GM10847 (cell line): ENCODE data around the gene GOSR2.

Experiments used
- POLR2A ChIP-seq: IDR thresholded peaks from 2 replicates; pipeline ENCODE4 v1.6.1; 2011; ENCODE audit not compliant: insufficient read length; ENCODE audit errors: extremely low read depth

The GOSR2 gene

GRCh38 chr17:46968896-46969295, 45.9 kb downstream of the GOSR2 start:
- TF ChIP-seq POLR2A = no peak

GRCh38 chr17:46971647-46972300, 48.8 kb downstream of the GOSR2 start:
- TF ChIP-seq POLR2A = no peak

GRCh38 chr17:46972346-46972745, 49.4 kb downstream of the GOSR2 start:
- no peak for TF ChIP-seq POLR2A

GRCh38 chr17:46974086-46974485, 51.1 kb downstream of the GOSR2 start:
- no peak for TF ChIP-seq POLR2A

GRCh38 chr17:46975287-46975686, 52.3 kb downstream of the GOSR2 start:
- no peak for TF ChIP-seq POLR2A

DNA sequence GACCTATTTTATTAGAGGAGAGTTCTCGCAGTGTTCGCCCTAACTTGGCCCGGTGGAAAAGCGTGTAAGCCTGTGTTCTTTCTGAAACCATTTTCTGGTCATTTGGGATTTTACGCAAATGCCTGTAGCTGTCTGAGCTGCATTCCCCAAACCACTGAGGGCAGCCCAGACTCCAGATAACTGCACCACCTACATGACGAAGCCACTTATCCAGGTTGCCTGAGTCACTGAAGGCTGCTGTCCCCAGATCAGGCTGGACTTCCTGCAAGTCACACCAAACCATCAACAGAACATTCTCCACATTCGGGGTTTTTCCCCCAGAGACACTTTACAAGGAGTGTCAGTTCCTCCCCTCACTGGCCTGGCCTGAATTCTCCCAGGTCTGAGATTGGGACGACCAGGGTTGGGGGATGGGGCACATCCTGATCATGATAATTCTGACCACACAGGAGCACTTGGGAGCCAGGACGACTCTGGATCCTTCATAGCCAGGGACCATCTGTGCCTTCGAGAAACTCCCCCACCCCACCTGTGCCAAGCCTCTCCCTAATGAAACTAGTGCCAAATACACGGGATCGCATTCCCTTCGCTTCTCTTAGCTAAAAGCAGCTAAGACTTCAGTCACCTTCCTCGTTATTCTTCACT, 53.8 kb downstream of the GOSR2 start:
- no peak for TF ChIP-seq POLR2A

- TF ChIP-seq POLR2A = no peak
These were observed 54.4 kb downstream of the GOSR2 start for GRCh38 chr17:46977348-46977747.

DNA sequence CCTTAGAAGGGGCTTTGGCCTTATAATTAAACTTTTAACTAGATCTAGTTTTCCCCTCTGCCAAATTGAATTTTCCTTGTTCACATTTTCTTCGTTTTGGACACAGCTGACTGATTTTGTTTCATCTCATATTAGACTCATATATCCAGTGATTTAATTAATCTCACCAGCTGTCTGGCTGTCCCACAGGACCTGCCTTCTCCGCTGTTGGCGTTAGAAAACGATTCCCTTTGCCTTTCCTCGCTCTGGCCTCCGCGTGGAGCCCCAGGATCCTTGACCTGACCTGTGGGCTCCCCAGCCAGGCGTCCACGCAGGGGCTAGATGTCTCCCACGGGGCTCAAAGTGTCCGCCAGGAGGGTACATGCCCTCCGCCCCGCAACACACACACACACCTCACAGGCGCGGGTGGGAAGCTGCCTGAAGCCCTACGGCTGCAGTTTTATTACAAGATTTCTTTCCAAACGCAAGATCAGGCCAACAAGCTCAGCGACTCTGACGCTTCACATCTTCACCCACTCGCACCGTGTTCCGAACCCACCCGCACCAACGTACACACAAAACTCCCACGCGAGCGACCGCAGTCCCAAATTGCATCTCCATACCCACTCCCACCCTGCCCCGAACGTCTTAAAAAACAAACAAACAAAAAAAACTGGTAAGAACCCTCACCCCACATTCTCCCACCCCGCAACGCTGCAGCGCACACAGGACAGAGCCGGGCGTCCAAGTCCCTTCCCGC, 55.0 kb downstream of the GOSR2 start:
- TF ChIP-seq POLR2A = no peak

DNA sequence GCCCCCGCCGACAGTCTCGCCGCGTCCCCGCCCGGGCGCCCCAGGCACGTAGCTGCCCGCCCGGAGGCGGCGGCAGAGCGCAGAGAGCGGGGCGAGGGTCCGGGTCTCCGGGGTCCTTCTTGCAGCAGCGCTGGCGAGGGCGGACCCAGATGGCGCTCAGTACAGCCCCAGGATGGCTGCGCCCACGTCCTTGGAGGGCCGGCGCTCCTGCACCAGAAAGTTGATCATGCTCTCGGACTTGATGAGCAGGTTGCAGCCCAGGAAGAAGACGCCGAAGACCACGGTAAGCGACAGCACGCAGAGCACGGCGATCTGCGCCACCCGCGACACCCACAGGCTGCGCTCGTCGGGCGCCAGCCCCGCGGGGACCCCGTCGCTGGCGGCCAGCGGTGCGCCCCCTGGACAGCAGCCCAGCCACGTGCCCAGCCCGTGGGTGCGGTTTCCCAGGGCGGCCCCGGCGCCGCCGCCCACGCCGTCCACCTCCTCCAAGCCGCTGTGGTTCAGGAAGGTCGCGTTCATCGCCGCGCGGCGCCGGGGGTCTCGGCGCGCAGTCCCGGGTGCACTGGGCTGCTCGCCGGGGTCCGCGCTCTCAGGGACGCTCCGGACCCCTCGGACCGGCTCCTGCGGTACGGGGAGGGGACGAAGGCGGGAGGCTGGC, 55.7 kb downstream of the GOSR2 start:
- no peak for TF ChIP-seq POLR2A

DNA sequence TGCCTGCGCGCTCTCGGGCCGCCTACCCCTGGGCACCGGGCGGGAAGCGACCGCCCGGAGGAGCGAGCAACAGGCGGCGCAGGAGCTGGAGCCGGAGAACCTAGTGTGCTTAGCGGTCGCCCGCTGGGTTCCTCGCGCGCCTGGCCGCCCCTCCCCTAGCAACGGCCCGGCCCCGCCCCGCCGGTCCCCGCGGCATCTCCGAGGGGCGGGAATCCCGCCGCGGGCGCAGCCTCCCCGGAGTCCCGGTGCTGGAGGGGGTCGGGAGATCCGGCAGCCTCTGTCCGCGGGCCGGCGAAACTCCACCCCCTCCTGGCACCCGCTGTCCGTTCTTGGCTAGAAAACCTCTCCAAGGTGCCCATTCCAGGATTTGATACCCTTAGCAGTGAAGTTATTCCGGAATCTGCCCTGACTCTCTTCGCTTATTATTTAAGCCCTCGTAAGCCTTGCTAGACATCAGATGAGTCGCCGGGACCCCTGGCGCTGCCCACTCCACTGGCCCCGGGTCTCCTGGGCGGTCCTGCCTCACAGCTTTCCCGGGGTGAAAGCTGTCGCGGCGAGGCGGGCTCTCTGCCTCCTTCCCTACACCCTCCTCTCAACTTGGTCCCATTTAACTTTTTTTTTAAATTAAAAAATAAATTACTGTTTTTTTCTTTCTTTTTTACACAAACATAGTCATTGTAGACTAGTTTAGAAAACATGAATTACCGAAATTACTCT, 56.3 kb downstream of the GOSR2 start, which contains the start of gene RPRML:
RPRML (minus strand) TSS at position 107 of the 717 bp plus-strand sequence. CDS start 246 bp downstream, outside the sequence.
- no peak for TF ChIP-seq POLR2A

DNA sequence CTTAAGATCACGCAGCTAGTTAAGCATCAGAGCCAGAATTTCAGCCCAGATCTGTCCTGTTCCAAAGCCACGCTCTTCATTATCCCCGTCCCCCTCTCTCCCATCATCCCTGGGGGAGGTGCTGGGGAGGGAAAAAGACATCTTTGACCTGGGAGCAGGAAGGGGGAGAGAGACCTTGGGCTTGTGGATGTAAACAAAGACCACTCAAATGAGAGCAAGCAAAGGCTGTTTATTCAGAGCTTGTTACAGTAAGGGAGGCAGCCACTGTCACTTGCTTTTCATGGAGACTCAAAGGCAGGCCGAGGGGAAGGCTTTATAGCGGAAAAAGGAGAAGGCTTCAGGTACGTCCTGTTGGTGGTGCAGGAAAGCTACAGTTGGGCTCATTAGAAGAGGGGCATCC, 59.6 kb downstream of the GOSR2 start:
- no peak for TF ChIP-seq POLR2A

- no peak for TF ChIP-seq POLR2A
These were observed 60.8 kb downstream of the GOSR2 start for GRCh38 chr17:46983782-46984181.

- TF ChIP-seq POLR2A = no peak
These were observed 61.4 kb downstream of the GOSR2 start for GRCh38 chr17:46984341-46984740.

- no peak for TF ChIP-seq POLR2A
These were observed 61.9 kb downstream of the GOSR2 start for GRCh38 chr17:46984892-46985291.

DNA sequence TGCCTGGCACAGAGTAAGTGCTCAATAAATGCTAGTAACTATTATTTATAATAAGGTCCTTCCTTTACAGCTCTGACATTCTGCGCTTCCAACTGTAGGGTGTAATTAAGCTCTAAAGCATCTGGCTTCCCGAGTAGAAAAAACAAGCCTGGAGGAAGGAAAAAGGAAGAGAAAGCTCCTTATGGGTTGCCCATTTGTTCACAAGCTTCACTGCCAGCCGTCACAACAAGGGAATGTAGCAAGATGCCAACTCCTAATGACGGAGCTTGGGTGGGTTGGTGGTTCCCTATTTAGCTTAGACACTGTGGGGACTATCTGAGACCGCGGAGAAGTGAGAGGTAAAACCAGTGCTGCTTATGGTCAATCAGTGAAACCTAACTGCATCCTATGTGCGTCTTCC, 63.4 kb downstream of the GOSR2 start:
- no peak for TF ChIP-seq POLR2A
